Stimulated activated CD8-positive, alpha-beta memory T cell treated with anti-CD3 and anti-CD28 coated beads, Interleukin-12 subunit alpha, Interleukin-12 subunit beta, amount 100 ng/mL, for 24 hours (primary cell): ENCODE measurements around the gene ATP13A4.

ENCODE experiments used
- DNase-seq: peaks from one replicate; pipeline ENCODE4 v3.0.0-alpha.2; 2020; ENCODE audit errors: extremely low read depth

The ATP13A4 gene

GRCh38 chr3:193403307-193403706 lies 151.4 kb downstream of the ATP13A4 start:
- DNase-seq = no peak

GRCh38 chr3:193400304-193400703 lies 154.4 kb downstream of the ATP13A4 start:
- DNase-seq = no peak

GRCh38 chr3:193396451-193397244 lies 158.0 kb downstream of the ATP13A4 start:
- DNase-seq = no peak

GRCh38 chr3:193391902-193392301 lies 162.8 kb downstream of the ATP13A4 start:
- DNase-seq = no peak

- no peak for DNase-seq
Observed at GRCh38 chr3:193389335-193389734, 165.4 kb downstream of the ATP13A4 start.

- no peak for DNase-seq
Observed at GRCh38 chr3:193388361-193388760, 166.3 kb downstream of the ATP13A4 start.

GRCh38 chr3:193387596-193387995 lies 167.1 kb downstream of the ATP13A4 start:
- no peak for DNase-seq

GRCh38 chr3:193378706-193379105 lies 176.0 kb downstream of the ATP13A4 start, which contains the start of gene ATP13A5:
Gene ATP13A5 (minus strand): TSS chr3:193378753. CDS start chr3:193378725, 28 bp downstream.
- DNase-seq = no peak

- DNase-seq = no peak
Observed at GRCh38 chr3:193377591-193377990, 177.1 kb downstream of the ATP13A4 start.

- no peak for DNase-seq
Observed at GRCh38 chr3:193375614-193376013, 179.1 kb downstream of the ATP13A4 start.

- DNase-seq = no peak
Observed at GRCh38 chr3:193372783-193373182, 181.9 kb downstream of the ATP13A4 start.

- DNase-seq = no peak
Observed at GRCh38 chr3:193367868-193368267, 186.8 kb downstream of the ATP13A4 start.

- no peak for DNase-seq
Observed at GRCh38 chr3:193357291-193357690, 197.4 kb downstream of the ATP13A4 start.

- DNase-seq = no peak
Observed at GRCh38 chr3:193354423-193354822, 200.3 kb downstream of the ATP13A4 start.
